ENCODE measurements around the gene ACOT4. TPM values are rescaled to one million over a fixed set of nuclear protein-coding genes. Genes with fewer than 3 reads are reported as not detected.
A peak's percentile ranks its signal among the peaks of the same experiment; 100 is the strongest.

Gene ACOT4
- total and polyA plus RNA-seq, 2 donors (not counting 3 experiments of a cell fraction or from before 2014, with no cell fraction given), result 0.46 to 0.69 TPM

DNA sequence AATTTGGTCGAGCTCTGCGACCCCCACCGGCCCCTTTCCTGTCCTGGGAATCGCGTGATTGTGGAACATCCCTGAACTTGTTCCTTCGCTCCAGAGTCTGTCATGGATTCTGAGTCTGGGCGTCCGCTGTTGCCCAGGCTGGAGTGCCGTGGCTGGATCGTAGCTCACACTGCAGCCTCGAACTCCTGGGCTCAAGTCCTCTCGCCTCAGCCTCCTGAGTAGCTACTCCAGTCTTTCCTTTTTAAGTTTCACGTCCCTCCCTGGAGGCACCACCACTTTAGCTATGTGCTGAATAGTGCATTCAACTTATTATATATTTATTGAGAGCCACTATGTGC lies 21.3 kb downstream of the ACOT4 start:
- H3K9ac ChIP-seq (replicated peaks; ENCODE audit: extremely low read depth, insufficient read depth, low read length), result peak overlapping the region; percentile 7
- no peaks in the 10 kb centered on the region for H3K36me3 ChIP-seq (ENCODE audit: control insufficient read depth in 2 of 2, extremely low read depth in 1 of 2, insufficient read depth in 2 of 2, low read length in 2 of 2)
- no peaks in the 10 kb centered on the region for H3K9me3 ChIP-seq (replicated peaks; ENCODE audit: control insufficient read depth, insufficient read depth, low read length)
- no TSS peak for BruUV-seq (replicated peaks)
- dilution Hi-C loops (cut with MboI; ENCODE audit: extremely low pct_ligation_motif_present, low sequenced_read_pairs), result no loop called here
- TF ChIP-seq EZH2 (IDR thresholded peaks at IDR 0.05; ENCODE audit: borderline replicate concordance, low read depth, low read length, severe bottlenecking), result no peak
- no peak for TF ChIP-seq JUN (IDR thresholded peaks at IDR 0.05; ENCODE audit: borderline replicate concordance, insufficient read depth, insufficient read length, low read depth)
- peaks cover 5% of the 10 kb centered on the region for H3K4me1 ChIP-seq (ENCODE audit: control insufficient read depth, extremely low read depth, insufficient read depth, low read length)
- no peaks in the 10 kb centered on the region for H3K79me2 ChIP-seq (ENCODE audit: control insufficient read depth, insufficient read depth, low read length)
- H3K9me1 ChIP-seq (replicated peaks; ENCODE audit: control insufficient read depth, extremely low read depth, insufficient read depth, low read length), result no peaks in the 10 kb centered on the region
- ChIA-PET CTCF (interaction anchor here (0.8 to 1.7 kb wide), 7 partner anchors 20 to 239 kb away, joined by 3 to 10 read pairs (median 4); partner anchors contain the start of genes ACOT2 and PTGR2), POLR2A (interaction anchor here (0.8 kb wide), 1 partner anchor 44 kb away, joined by 3 read pairs; the partner anchor contains the start of gene ACOT2)
- H2AFZ ChIP-seq (ENCODE audit: low read depth, low read length), result peak overlapping the region; percentile 65
- FAIRE-seq (peak; percentile 26), DNase-seq (ENCODE audit: low read depth, low spot score) (no peak)
- peak overlapping the region; percentile 52 to 62 (median 58) for H3K4me3 ChIP-seq (replicated peaks in 1 of 3; ENCODE audit: insufficient read depth in 1 of 3, low read depth in 1 of 3, low read length in 3 of 3)
- no peak overlapping the region for H3K27ac ChIP-seq (ENCODE audit: insufficient read depth, low read depth, low read length)
- H4K20me1 ChIP-seq (replicated peaks; ENCODE audit: control insufficient read depth, extremely low read depth, insufficient read depth, low read length), result no peaks in the 10 kb centered on the region
- peak overlapping the region; percentile 51 for H3K4me2 ChIP-seq (ENCODE audit: insufficient read depth, low read length)
- no peaks in the 10 kb centered on the region for H3K27me3 ChIP-seq (ENCODE audit: control insufficient read depth in 2 of 2, insufficient read depth in 2 of 2, low read length in 2 of 2)
- intact Hi-C loops (cut with micrococcal nuclease), result no loop called here

DNA sequence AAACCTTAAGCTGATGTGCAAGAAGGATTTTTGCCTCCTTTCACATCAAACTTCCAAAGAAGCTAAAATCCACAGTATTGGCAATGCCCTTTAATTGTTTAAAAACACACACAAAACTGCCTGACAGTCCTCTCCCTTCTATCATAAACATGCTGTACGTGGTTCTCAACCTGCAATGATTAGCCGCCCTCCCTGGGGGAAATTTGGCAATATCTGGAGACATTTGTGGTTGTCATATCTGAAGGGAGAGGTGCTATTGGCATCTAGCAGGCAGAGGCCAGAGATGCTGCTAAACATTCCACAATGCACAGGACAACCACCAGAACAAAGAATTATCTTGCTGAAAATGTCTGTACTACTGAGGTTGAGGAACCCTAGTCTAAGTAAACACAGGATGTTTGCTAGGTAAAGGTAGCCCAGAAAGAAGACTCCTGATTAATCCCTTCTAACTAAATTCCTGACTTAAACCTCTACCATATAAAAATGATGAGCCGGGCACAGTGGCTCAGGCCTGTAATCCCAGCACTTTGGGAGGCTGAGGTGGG lies 21.8 kb downstream of the ACOT4 start:
- intact Hi-C loops (cut with micrococcal nuclease) (no loop called here), dilution Hi-C loops (cut with MboI; ENCODE audit: extremely low pct_ligation_motif_present, low sequenced_read_pairs) (no loop called here)
- Histone ChIP-seq H3K9me3 (replicated peaks; ENCODE audit: control insufficient read depth, insufficient read depth, low read length) (no peaks in the 10 kb centered on the region), H3K9ac (replicated peaks; ENCODE audit: extremely low read depth, insufficient read depth, low read length) (no peak overlapping the region), H3K79me2 (ENCODE audit: control insufficient read depth, insufficient read depth, low read length) (no peaks in the 10 kb centered on the region), H3K36me3 (ENCODE audit: control insufficient read depth in 2 of 2, extremely low read depth in 1 of 2, insufficient read depth in 2 of 2, low read length in 2 of 2) (no peaks in the 10 kb centered on the region), H4K20me1 (replicated peaks; ENCODE audit: control insufficient read depth, extremely low read depth, insufficient read depth, low read length) (no peaks in the 10 kb centered on the region), H3K4me2 (ENCODE audit: insufficient read depth, low read length) (no peak overlapping the region), H3K4me1 (ENCODE audit: control insufficient read depth, extremely low read depth, insufficient read depth, low read length) (peaks cover 5% of the 10 kb centered on the region), H3K4me3 (replicated peaks in 1 of 3; ENCODE audit: insufficient read depth in 1 of 3, low read depth in 1 of 3, low read length in 3 of 3) (peak overlapping the region in 1 of 3 experiments; percentile 52), H3K27ac (ENCODE audit: insufficient read depth, low read depth, low read length) (no peak overlapping the region), H3K9me1 (replicated peaks; ENCODE audit: control insufficient read depth, extremely low read depth, insufficient read depth, low read length) (no peaks in the 10 kb centered on the region), H2AFZ (ENCODE audit: low read depth, low read length) (no peak overlapping the region), H3K27me3 (ENCODE audit: control insufficient read depth in 2 of 2, insufficient read depth in 2 of 2, low read length in 2 of 2) (no peaks in the 10 kb centered on the region)
- no TSS peak for BruUV-seq (replicated peaks)
- ChIA-PET POLR2A (no interaction called here), CTCF (interaction anchor here (1.0 to 1.7 kb wide), 7 partner anchors 8 to 238 kb away, joined by 3 to 10 read pairs (median 4); partner anchors contain the start of genes ACOT2 and PTGR2)
- no peak for FAIRE-seq
- DNase-seq (ENCODE audit: low read depth, low spot score), result no peak
- TF ChIP-seq MYC (IDR thresholded peaks at IDR 0.05; ENCODE audit: low read depth, low read length) (no peak), POLR2A (IDR thresholded peaks at IDR 0.05; ENCODE audit: low read depth, low read length) (no peak), GATA2 (IDR thresholded peaks at IDR 0.05; ENCODE audit: insufficient read depth, insufficient read length, low read depth, low read length) (no peak), FOS (IDR thresholded peaks at IDR 0.05; ENCODE audit: borderline replicate concordance, insufficient read depth, low read length) (no peak), EZH2 (IDR thresholded peaks at IDR 0.05; ENCODE audit: borderline replicate concordance, low read depth, low read length, severe bottlenecking) (no peak), JUN (IDR thresholded peaks at IDR 0.05; ENCODE audit: borderline replicate concordance, insufficient read depth, insufficient read length, low read depth) (no peak), POLR2AphosphoS5 (IDR thresholded peaks at IDR 0.05; ENCODE audit: insufficient read depth, low read depth, low read length) (no peak)
- TF ChIP-seq, protein P1, sequence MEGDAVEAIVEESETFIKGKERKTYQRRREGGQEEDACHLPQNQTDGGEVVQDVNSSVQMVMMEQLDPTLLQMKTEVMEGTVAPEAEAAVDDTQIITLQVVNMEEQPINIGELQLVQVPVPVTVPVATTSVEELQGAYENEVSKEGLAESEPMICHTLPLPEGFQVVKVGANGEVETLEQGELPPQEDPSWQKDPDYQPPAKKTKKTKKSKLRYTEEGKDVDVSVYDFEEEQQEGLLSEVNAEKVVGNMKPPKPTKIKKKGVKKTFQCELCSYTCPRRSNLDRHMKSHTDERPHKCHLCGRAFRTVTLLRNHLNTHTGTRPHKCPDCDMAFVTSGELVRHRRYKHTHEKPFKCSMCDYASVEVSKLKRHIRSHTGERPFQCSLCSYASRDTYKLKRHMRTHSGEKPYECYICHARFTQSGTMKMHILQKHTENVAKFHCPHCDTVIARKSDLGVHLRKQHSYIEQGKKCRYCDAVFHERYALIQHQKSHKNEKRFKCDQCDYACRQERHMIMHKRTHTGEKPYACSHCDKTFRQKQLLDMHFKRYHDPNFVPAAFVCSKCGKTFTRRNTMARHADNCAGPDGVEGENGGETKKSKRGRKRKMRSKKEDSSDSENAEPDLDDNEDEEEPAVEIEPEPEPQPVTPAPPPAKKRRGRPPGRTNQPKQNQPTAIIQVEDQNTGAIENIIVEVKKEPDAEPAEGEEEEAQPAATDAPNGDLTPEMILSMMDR (IDR thresholded peaks at IDR 0.05; ENCODE audit: extremely low read depth in 1 of 2, insufficient read depth in 1 of 2, low read depth in 1 of 2, low read length in 2 of 2), result no peak
- TF ChIP-seq, protein P2, sequence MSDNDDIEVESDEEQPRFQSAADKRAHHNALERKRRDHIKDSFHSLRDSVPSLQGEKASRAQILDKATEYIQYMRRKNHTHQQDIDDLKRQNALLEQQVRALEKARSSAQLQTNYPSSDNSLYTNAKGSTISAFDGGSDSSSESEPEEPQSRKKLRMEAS (IDR thresholded peaks at IDR 0.05; ENCODE audit: insufficient read depth, insufficient read length), result no peak
